VCaP (cell line): ENCODE data around the gene GRID2.
A peak's percentile ranks its signal among the peaks of the same experiment; 100 is the strongest.

Source experiments
- H3K27ac ChIP-seq: fragments of 450-650 bp; 2 replicates; pipeline ENCODE4 v1.5.1; 2017
- TF ChIP-seq, protein P1 (sequence below): fragments of 450-650 bp; conservative IDR thresholded peaks from 2 replicates; pipeline ENCODE4 v1.5.1; 2017; ENCODE audit warnings: mild to moderate bottlenecking, moderate library complexity

The GRID2 gene

DNA sequence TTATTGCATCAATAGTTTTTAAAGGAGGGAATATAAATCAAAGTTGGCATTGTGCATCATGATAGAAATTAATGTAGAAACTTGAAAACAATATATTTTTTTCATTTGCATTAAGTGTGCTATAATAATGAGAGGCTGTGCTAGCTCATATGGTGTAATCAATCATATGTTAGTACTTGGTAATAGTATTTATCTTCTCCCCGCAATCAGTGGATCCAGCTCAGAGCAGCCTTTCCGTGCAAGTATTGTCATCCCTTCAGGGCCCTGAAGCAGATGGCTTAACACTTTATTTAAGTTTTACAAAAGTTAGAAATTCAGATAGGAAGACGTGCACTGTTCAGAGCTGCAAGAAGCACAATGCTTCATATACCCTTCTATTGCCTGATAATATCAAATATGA is 908.5 kb downstream of the GRID2 start:
- TF ChIP-seq, protein P1, sequence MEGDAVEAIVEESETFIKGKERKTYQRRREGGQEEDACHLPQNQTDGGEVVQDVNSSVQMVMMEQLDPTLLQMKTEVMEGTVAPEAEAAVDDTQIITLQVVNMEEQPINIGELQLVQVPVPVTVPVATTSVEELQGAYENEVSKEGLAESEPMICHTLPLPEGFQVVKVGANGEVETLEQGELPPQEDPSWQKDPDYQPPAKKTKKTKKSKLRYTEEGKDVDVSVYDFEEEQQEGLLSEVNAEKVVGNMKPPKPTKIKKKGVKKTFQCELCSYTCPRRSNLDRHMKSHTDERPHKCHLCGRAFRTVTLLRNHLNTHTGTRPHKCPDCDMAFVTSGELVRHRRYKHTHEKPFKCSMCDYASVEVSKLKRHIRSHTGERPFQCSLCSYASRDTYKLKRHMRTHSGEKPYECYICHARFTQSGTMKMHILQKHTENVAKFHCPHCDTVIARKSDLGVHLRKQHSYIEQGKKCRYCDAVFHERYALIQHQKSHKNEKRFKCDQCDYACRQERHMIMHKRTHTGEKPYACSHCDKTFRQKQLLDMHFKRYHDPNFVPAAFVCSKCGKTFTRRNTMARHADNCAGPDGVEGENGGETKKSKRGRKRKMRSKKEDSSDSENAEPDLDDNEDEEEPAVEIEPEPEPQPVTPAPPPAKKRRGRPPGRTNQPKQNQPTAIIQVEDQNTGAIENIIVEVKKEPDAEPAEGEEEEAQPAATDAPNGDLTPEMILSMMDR, result no peak
- no peak overlapping the region for H3K27ac ChIP-seq

DNA sequence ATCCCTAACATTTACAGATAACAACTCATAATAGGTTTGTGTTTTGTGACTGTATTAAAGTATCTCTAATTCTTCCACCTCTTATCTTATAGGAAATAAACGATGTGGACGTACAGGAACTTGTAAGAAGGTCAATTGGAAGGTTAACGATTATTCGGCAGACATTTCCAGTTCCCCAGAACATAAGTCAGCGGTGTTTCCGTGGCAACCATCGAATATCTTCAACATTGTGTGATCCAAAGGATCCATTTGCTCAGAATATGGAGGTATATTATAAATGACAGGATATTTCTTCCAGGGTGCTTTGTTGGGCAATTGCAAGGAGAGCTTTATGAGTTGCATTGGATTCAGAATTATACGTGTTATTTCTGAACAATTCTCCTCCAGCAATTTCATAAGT is 912.9 kb downstream of the GRID2 start:
- H3K27ac ChIP-seq, result no peak overlapping the region
- TF ChIP-seq, protein P1, result no peak

DNA sequence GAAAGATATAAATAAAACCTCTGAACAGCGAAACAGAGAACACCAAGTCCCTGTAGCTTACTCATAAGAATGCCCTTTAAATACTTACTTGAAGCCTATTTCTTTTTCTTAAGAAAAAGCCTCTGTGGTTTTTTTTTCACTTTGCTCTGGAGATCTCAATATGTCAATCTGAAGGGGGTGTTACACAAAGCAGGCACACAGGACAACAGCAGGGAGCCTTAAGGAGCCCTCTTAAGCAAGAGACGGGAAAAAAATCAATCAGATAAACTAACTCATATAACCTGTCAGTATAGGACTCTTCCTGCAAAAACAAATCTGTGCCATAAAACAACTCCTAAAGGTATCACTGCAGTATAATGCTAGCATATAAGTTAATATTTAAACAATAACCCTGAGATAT is 913.7 kb downstream of the GRID2 start:
- peak overlapping the region; percentile 29 for H3K27ac ChIP-seq
- TF ChIP-seq, protein P1, result no peak

DNA sequence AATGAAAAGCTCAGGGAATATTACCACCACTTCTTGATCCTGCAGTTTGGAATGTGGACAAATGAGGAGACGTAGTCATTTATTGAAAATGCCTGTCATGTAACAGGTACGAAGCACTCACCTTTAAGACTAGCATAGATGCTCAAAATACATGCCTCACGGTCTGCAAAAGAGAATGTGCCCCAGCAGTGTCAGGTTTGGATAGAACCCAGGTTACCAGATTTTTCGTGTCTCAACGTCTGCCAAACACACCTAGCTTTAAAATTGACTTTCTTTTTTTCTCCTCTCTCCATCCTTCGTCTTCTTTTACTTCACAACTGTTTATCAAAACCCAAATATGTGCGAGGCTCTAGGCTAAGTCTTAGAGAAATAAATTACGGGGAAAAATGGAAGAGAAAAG is 918.0 kb downstream of the GRID2 start:
- no peak overlapping the region for H3K27ac ChIP-seq
- TF ChIP-seq, protein P1, result no peak

DNA sequence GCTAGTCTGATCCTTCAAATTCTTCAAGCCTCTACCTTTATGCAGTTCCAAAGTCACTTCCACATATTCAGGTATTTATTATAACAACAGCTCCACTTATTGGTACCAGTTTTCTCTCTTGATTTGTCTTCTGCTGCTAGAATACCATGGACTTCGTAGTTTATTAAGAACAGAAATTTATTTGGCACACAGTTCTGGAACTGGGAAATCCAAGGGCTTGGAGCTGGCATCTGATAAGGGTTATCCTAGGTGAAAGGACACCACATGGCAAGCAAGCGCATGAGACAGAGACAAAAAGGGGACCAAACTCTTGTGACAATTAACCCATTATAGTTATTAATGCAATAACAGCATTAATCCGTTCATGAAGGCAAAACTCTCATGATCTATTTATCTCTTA is 924.3 kb downstream of the GRID2 start:
- no peak overlapping the region for H3K27ac ChIP-seq
- TF ChIP-seq, protein P1, result no peak

DNA sequence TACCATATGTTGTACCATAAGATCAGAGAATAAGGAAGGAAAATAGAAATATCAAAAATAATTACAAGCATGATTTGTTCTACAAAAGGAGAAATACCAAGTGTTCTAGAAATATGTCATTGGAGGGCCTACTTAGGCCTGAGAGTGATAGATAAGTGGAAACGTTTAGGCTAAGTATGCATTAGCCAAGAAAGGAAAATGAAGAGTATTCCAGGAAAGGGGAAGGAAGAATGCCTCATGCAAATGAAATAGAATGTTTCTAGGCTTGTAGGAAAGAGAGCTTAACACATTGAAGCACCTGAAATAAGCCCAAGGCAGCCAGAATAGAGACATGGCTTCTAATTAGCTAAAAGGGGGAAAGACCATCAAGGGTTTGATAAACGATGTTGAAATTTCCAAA is 929.1 kb downstream of the GRID2 start:
- no peak overlapping the region for H3K27ac ChIP-seq
- TF ChIP-seq, protein P1, result no peak

DNA sequence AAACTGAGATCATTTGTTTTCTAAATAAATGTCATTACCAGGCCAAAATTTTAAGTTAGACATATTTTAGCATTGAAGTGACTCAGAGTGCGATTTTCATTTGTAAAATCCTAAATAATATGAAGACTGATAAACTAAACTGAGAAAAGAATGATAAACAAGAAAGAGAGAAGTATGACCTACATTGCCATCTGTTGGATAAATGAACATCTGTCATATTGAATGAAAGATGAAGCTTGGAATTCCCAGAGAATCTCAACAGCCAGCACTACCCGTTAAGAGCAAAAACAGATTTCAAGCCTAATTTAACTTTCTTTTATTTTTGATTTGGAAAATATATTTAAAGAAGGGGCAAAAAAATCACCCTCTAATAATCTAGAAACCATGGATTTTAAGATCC is 933.8 kb downstream of the GRID2 start:
- H3K27ac ChIP-seq, result no peak overlapping the region
- TF ChIP-seq, protein P1, result peak; percentile 24; the same call in 1 of the 2 replicates

DNA sequence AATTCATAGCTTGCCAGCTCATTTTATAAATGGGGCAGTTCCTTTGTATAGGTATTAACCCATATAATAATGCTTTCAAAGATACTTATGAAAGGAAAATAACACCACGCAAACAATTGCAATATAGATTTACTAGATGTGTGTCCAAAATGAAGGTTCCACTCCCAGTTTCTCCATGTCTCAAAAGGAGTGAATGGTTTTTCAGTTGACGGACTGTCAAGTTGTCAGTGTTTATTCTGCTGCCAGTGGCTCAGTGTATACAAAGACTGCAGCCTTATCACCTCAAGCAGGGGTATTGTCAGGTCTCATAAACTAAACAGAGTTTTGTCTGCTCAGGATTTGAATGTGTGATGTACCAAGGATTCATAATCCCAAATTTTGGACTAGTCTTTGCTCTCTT is 939.5 kb downstream of the GRID2 start:
- TF ChIP-seq, protein P1, result no peak
- H3K27ac ChIP-seq, result no peak overlapping the region
